Activated CD4-positive, alpha-beta memory T cell treated with anti-CD3 and anti-CD28 coated beads, Interleukin-2, amount 10 ng/mL, durations not matched to agents 7 days and 5 days (primary cell): ENCODE data around the gene MEI1. TPM values are rescaled to one million over a fixed set of nuclear protein-coding genes. Genes with fewer than 3 reads are reported as not detected.
A peak's percentile ranks its signal among the peaks of the same experiment; 100 is the strongest.
"Not testable (repeated sequence)": the region's sequence is repeated elsewhere in the genome, so short reads cannot be mapped to it uniquely, and the experiment has no call there.

Experiments
- CTCF ChIA-PET: fragments of 350-600 bp; sonication (Branson Sonifier 250); formaldehyde crosslinking; loops from one replicate; lab custom pipeline; 2021; ENCODE audit warnings: antibody characterized with exemption, inconsistent platforms; lab: Charles Lee
- POLR2A ChIA-PET: fragments of 350-600 bp; sonication (Branson Sonifier 250); formaldehyde crosslinking; loops from one replicate; lab custom pipeline; 2021; ENCODE audit warnings: antibody characterized with exemption; lab: Charles Lee
- DNase-seq: peaks from one replicate; pipeline ENCODE4 v3.0.0-alpha.2; 2020
- H3K27ac Mint-ChIP-seq: one replicate; pipeline ENCODE4 v1.8.0; 2021; ENCODE audit warnings: mild to moderate bottlenecking, mixed read lengths
- H3K27me3 Mint-ChIP-seq: one replicate; pipeline ENCODE4 v1.8.0; 2021; ENCODE audit warnings: mixed read lengths
- H3K36me3 Mint-ChIP-seq: one replicate; pipeline ENCODE4 v1.8.0; 2021; ENCODE audit warnings: low read depth, mixed read lengths
- H3K4me1 Mint-ChIP-seq: one replicate; pipeline ENCODE4 v1.8.0; 2021; ENCODE audit warnings: mixed read lengths
- H3K4me3 Mint-ChIP-seq: one replicate; pipeline ENCODE4 v1.8.0; 2021; ENCODE audit warnings: mild to moderate bottlenecking, mixed read lengths
- H3K9me3 Mint-ChIP-seq: one replicate; pipeline ENCODE4 v1.8.0; 2021; ENCODE audit warnings: mixed read lengths
- total RNA-seq, 2 experiments: library from RNA; stranded (reverse); gene quantifications; one replicate each; pipeline ENCODE4 v1.2.3, GENCODE V29; 2021

MEI1 gene
- total RNA-seq, 2 experiments from 2014 or later, result 75.5 to 79.1 TPM

GRCh38 chr22:41828516-41828915, 129.2 kb downstream of the MEI1 start:
- POLR2A ChIA-PET, result interaction anchor here (0.7 to 8.2 kb wide), 4 partner anchors 28 to 262 kb away, joined by 3 to 79 read pairs (median 4); partner anchors contain the start of genes CCDC134 and NDUFA6
- no peak for DNase-seq
- Mint-ChIP-seq H3K9me3 (no peaks in the 10 kb centered on the region), H3K36me3 (peaks cover 45% of the 10 kb centered on the region), H3K27me3 (no peaks in the 10 kb centered on the region), H3K4me3 (no peak overlapping the region), H3K27ac (no peak overlapping the region), H3K4me1 (peaks cover 37% of the 10 kb centered on the region)
- CTCF ChIA-PET, result interaction anchor here (1.3 to 1.5 kb wide), 2 partner anchors 31 to 131 kb away, joined by 3 to 6 read pairs; no protein-coding TSS in a partner anchor

- CTCF ChIA-PET, result interaction anchor here (0.6 to 3.1 kb wide), 4 partner anchors 28 to 133 kb away, joined by 4 to 24 read pairs (median 4); partner anchors contain the start of gene CENPM
- Mint-ChIP-seq H3K4me1 (peaks cover 45% of the 10 kb centered on the region), H3K36me3 (peaks cover 51% of the 10 kb centered on the region), H3K9me3 (no peaks in the 10 kb centered on the region), H3K27me3 (no peaks in the 10 kb centered on the region), H3K4me3 (no peak overlapping the region), H3K27ac (no peak overlapping the region)
- DNase-seq, result no peak
- POLR2A ChIA-PET, result interaction anchor here (0.7 to 8.2 kb wide), 3 partner anchors 14 to 111 kb away, joined by 3 to 82 read pairs (median 79); partner anchors contain the start of gene CCDC134
Measured at GRCh38 chr22:41830174-41830573, 130.9 kb downstream of the MEI1 start.

- no peak for DNase-seq
- POLR2A ChIA-PET, result interaction anchor here (1.2 to 8.2 kb wide), 9 partner anchors 13 to 132 kb away, joined by 3 to 82 read pairs (median 39); partner anchors contain the start of genes CCDC134, CENPM and MEI1
- Mint-ChIP-seq H3K9me3 (no peaks in the 10 kb centered on the region), H3K4me1 (peaks cover 53% of the 10 kb centered on the region), H3K4me3 (no peak overlapping the region), H3K36me3 (peaks cover 55% of the 10 kb centered on the region), H3K27ac (peak overlapping the region; percentile 47), H3K27me3 (no peaks in the 10 kb centered on the region)
- CTCF ChIA-PET, result interaction anchor here (1.3 to 3.1 kb wide), 10 partner anchors 9 to 134 kb away, joined by 3 to 24 read pairs (median 6); partner anchors contain the start of gene CENPM
Measured at GRCh38 chr22:41831383-41831782, 132.1 kb downstream of the MEI1 start.

GRCh38 chr22:41831828-41832552, 132.7 kb downstream of the MEI1 start:
- Mint-ChIP-seq H3K9me3 (no peaks in the 10 kb centered on the region), H3K4me1 (peaks cover 55% of the 10 kb centered on the region), H3K36me3 (peaks cover 60% of the 10 kb centered on the region), H3K4me3 (peak overlapping the region; percentile 92), H3K27ac (peak overlapping the region; percentile 96), H3K27me3 (no peaks in the 10 kb centered on the region)
- DNase-seq, result no peak
- ChIA-PET POLR2A (interaction anchor here (0.9 to 8.2 kb wide), 23 partner anchors 12 to 783 kb away, joined by 3 to 82 read pairs (median 7); partner anchors contain the start of genes CCDC134, CENPM, DESI1 and MEI1), CTCF (interaction anchor here (0.8 to 3.1 kb wide), 17 partner anchors 10 to 135 kb away, joined by 3 to 24 read pairs (median 5); partner anchors contain the start of gene CENPM)

- Mint-ChIP-seq H3K4me1 (peaks cover 50% of the 10 kb centered on the region), H3K36me3 (peaks cover 62% of the 10 kb centered on the region), H3K4me3 (peak within 1 kb of the TSS; percentile 92), H3K27me3 (no peaks in the 10 kb centered on the region), H3K9me3 (no peaks in the 10 kb centered on the region), H3K27ac (peak within 1 kb of the TSS; percentile 96)
- DNase-seq, result peak; percentile 100
- ChIA-PET CTCF (interaction anchor here (0.6 to 3.1 kb wide), 16 partner anchors 10 to 166 kb away, joined by 3 to 24 read pairs (median 4); partner anchors contain the start of gene CENPM), POLR2A (interaction anchor here (0.6 to 8.2 kb wide), 29 partner anchors 11 to 782 kb away, joined by 3 to 82 read pairs (median 6); partner anchors contain the start of genes CCDC134, CENPM, DESI1 and MEI1)
Measured at GRCh38 chr22:41832553-41833368, 133.5 kb downstream of the MEI1 start, which contains the start of gene SREBF2. Gene SREBF2, plus strand, starts transcription at chr22:41833105. Its CDS starts 166 bp downstream, at chr22:41833271.

GRCh38 chr22:41833369-41834004, 134.2 kb downstream of the MEI1 start:
- peak overlapping the region; percentile 79 for H3K27ac Mint-ChIP-seq
- H3K4me1 Mint-ChIP-seq, result peaks cover 49% of the 10 kb centered on the region
- H3K27me3 Mint-ChIP-seq, result no peaks in the 10 kb centered on the region
- peak; percentile 57 for DNase-seq
- H3K9me3 Mint-ChIP-seq, result no peaks in the 10 kb centered on the region
- H3K36me3 Mint-ChIP-seq, result peaks cover 70% of the 10 kb centered on the region
- ChIA-PET POLR2A (interaction anchor here (0.6 to 8.2 kb wide), 31 partner anchors 11 to 782 kb away, joined by 3 to 82 read pairs (median 5); partner anchors contain the start of genes CCDC134, CENPM, DESI1 and NDUFA6), CTCF (interaction anchor here (0.6 to 3.3 kb wide), 14 partner anchors 11 to 167 kb away, joined by 3 to 24 read pairs (median 6); partner anchors contain the start of gene CENPM)
- peak overlapping the region; percentile 92 for H3K4me3 Mint-ChIP-seq

- Mint-ChIP-seq H3K36me3 (peaks cover 75% of the 10 kb centered on the region), H3K9me3 (no peaks in the 10 kb centered on the region), H3K27ac (peak overlapping the region; percentile 79), H3K4me1 (peaks cover 55% of the 10 kb centered on the region), H3K4me3 (peak overlapping the region; percentile 89), H3K27me3 (no peaks in the 10 kb centered on the region)
- ChIA-PET POLR2A (interaction anchor here (0.6 to 8.2 kb wide), 20 partner anchors 10 to 781 kb away, joined by 3 to 82 read pairs (median 7); partner anchors contain the start of genes CCDC134, CENPM, DESI1 and POLDIP3), CTCF (interaction anchor here (1.1 to 3.3 kb wide), 6 partner anchors 12 to 167 kb away, joined by 3 to 11 read pairs (median 6); partner anchors contain the start of gene CENPM)
- DNase-seq, result no peak
Measured at GRCh38 chr22:41834005-41834944, 135.0 kb downstream of the MEI1 start.

- not testable (repeated sequence) for H3K9me3 Mint-ChIP-seq, H3K27me3 Mint-ChIP-seq, H3K4me3 Mint-ChIP-seq, DNase-seq, H3K27ac Mint-ChIP-seq
- Mint-ChIP-seq H3K36me3 (peaks cover 74% of the 10 kb centered on the region), H3K4me1 (peaks cover 60% of the 10 kb centered on the region)
- CTCF ChIA-PET, result interaction anchor here (1.0 to 3.3 kb wide), 7 partner anchors 12 to 169 kb away, joined by 3 to 11 read pairs (median 4); partner anchors contain the start of gene CENPM
- POLR2A ChIA-PET, result interaction anchor here (1.2 to 8.2 kb wide), 9 partner anchors 9 to 105 kb away, joined by 4 to 82 read pairs (median 26); partner anchors contain the start of genes CCDC134 and SHISA8
Measured at GRCh38 chr22:41835462-41835861, 136.2 kb downstream of the MEI1 start.

- CTCF ChIA-PET, result interaction anchor here (1.0 to 3.3 kb wide), 3 partner anchors 11 to 139 kb away, joined by 3 to 11 read pairs (median 4); no protein-coding TSS in a partner anchor
- Mint-ChIP-seq H3K4me3 (no peak overlapping the region), H3K27ac (no peak overlapping the region)
Measured at GRCh38 chr22:41836551-41836950, 137.2 kb downstream of the MEI1 start.

GRCh38 chr22:41838842-41839618, 139.7 kb downstream of the MEI1 start:
- no peak for DNase-seq
- CTCF ChIA-PET, result interaction anchor here (0.6 to 2.5 kb wide), 3 partner anchors 18 to 758 kb away, joined by 3 to 8 read pairs (median 7); no protein-coding TSS in a partner anchor
- POLR2A ChIA-PET, result interaction anchor here (0.9 to 1.5 kb wide), 5 partner anchors 10 to 87 kb away, joined by 3 to 5 read pairs (median 3); partner anchors contain the start of gene CCDC134
- Mint-ChIP-seq H3K4me3 (no peak overlapping the region), H3K36me3 (peaks cover 72% of the 10 kb centered on the region), H3K9me3 (no peaks in the 10 kb centered on the region), H3K27ac (no peak overlapping the region), H3K4me1 (peaks cover 73% of the 10 kb centered on the region), H3K27me3 (no peaks in the 10 kb centered on the region)

More at GRCh38 chr22:41836551-41836950, 137.2 kb downstream of the MEI1 start:
- no peak for DNase-seq
- Mint-ChIP-seq H3K9me3 (no peaks in the 10 kb centered on the region), H3K36me3 (peaks cover 72% of the 10 kb centered on the region), H3K27me3 (no peaks in the 10 kb centered on the region), H3K4me1 (peaks cover 63% of the 10 kb centered on the region)
- POLR2A ChIA-PET, result interaction anchor here (0.9 to 6.3 kb wide), 4 partner anchors 8 to 104 kb away, joined by 4 to 82 read pairs (median 26); no protein-coding TSS in a partner anchor
